ENCODE measurements around the gene LYST.

The LYST gene

DNA sequence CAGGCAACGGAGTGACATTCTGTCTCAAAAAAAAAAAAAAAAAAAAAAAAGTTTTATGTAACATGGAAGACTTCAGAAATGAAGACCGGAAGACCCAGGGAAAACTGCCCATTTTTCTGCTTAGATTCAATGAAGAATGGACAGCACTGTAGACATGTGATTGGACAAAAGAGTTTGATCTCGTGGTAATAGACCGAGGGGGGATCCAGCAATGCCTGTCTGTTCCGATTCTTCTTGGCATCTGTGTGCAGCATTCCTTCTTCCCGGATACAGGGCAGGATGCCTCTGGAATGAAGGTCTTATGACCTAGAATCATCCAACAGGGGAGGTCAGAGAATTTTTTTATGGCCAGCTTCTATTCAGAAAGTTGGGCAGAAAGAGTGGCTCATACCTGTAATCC lies 5.6 kb upstream of the LYST start:
- no peaks in the 10 kb centered on the region for H4K20me1 ChIP-seq (ENCODE audit: control insufficient read depth, insufficient read depth, low read depth, low read length)
- no peaks in the 10 kb centered on the region for H3K79me2 ChIP-seq (ENCODE audit: control insufficient read depth, low read length)
- no peaks in the 10 kb centered on the region for H3K27me3 ChIP-seq (ENCODE audit: control insufficient read depth, low read length)
- no peaks in the 10 kb centered on the region for H3K9me3 ChIP-seq (ENCODE audit: control insufficient read depth, insufficient read depth, low read length)
- H3K27ac ChIP-seq (ENCODE audit: low read depth, low read length), result no peak overlapping the region
- H3K9me2 ChIP-seq (replicated peaks; ENCODE audit: control insufficient read depth, low read length), result no peaks in the 10 kb centered on the region
- peaks cover 20% of the 10 kb centered on the region for H3K4me1 ChIP-seq (ENCODE audit: control insufficient read depth, low read length)
- H3K4me3 ChIP-seq (ENCODE audit: low read length), result no peak overlapping the region
- TF ChIP-seq, protein P1, sequence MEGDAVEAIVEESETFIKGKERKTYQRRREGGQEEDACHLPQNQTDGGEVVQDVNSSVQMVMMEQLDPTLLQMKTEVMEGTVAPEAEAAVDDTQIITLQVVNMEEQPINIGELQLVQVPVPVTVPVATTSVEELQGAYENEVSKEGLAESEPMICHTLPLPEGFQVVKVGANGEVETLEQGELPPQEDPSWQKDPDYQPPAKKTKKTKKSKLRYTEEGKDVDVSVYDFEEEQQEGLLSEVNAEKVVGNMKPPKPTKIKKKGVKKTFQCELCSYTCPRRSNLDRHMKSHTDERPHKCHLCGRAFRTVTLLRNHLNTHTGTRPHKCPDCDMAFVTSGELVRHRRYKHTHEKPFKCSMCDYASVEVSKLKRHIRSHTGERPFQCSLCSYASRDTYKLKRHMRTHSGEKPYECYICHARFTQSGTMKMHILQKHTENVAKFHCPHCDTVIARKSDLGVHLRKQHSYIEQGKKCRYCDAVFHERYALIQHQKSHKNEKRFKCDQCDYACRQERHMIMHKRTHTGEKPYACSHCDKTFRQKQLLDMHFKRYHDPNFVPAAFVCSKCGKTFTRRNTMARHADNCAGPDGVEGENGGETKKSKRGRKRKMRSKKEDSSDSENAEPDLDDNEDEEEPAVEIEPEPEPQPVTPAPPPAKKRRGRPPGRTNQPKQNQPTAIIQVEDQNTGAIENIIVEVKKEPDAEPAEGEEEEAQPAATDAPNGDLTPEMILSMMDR (IDR thresholded peaks at IDR 0.05; ENCODE audit: low read depth, low read length, poor library complexity, severe bottlenecking), result no peak
- TF ChIP-seq EZH2phosphoT487 (IDR thresholded peaks at IDR 0.05; ENCODE audit: borderline replicate concordance, low read length), result no peak
- H3K4me2 ChIP-seq (ENCODE audit: low read length), result no peak overlapping the region
- no peaks in the 10 kb centered on the region for H3K36me3 ChIP-seq (ENCODE audit: control insufficient read depth, low read length)
- peaks cover 8% of the 10 kb centered on the region for H3F3A ChIP-seq (ENCODE audit: control insufficient read depth, insufficient read depth)

DNA sequence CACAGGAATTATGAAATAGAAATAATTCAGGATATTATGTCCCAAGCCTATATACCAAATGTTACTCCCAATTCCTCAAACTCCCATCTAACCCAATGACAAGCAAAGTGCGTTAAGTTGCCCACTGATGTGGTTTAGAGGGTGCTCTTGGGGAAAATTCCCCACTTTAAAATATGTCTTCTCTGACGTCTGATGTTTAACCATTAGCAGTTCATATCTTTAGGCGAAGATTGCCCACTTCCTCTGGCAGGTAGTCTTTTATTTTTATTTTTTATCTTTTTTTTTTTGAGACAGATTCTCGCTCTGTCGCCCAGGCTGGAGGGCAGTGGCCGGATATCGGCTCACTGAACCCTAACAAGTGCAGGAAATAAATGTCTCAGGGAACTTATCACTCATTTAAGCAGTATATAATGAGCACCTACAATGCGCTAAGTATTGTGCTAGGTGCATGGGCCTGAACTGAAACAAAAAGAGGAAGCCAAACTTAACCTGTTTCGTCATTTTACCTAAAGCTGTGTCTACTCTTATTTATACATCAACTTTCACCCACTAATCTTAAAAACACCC lies 1.3 kb upstream of the LYST start:
- Histone ChIP-seq H3K4me2 (ENCODE audit: low read length) (peak overlapping the region; percentile 100), H3K4me3 (ENCODE audit: low read length) (peak overlapping the region; percentile 86)

DNA sequence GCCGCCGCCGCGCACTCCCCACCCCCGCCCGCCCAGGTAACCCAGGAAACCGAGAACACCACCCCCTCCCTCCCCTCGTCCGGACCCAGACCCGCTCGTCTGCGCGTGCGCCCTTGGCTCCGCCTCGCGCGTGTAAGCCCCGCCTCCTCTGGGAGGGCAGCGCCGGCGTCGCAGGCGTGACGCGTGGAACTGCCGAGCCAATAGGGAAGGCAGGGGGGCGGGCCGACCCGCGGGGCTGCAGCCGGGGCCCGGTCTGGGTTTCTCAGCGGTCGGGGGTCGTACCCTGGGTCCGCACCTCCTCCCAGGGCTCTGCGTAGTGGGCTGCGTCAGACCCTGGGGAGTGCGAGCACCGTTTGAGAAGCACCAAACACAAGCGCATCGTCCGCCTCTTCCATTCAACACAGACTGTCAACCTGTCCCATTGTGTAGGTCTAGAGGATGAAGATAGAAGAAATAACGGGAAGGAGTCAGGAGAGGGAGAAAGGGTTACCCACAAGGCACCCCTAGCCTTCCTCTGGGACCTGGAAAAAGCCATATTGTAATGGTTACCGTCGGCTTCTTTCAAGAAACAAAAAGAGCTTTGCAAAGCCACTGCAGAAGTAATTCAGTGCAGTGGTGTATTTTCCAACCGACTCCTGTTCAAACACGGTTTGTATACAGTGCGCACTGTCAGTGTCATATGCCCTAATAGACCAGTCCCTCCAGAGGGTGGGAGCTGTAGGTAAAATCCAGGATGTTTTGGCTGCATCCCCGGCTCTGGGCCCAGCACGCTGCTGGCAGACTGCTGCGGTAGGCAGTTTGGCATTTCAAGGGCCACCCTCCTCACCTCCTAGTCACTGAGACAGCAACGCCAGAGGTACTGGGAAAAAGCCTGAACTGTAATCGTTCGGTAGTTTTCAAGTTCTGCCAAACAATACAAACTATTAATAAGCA lies 473 bp upstream of the LYST start:
- peaks cover 7% of the 10 kb centered on the region for H3K79me2 ChIP-seq (ENCODE audit: control insufficient read depth, low read length)
- no peaks in the 10 kb centered on the region for H4K20me1 ChIP-seq (ENCODE audit: control insufficient read depth, insufficient read depth, low read depth, low read length)
- no peaks in the 10 kb centered on the region for H3K9me2 ChIP-seq (replicated peaks; ENCODE audit: control insufficient read depth, low read length)
- peaks cover 16% of the 10 kb centered on the region for H3F3A ChIP-seq (ENCODE audit: control insufficient read depth, insufficient read depth)
- H3K27ac ChIP-seq (ENCODE audit: low read depth, low read length), result peak overlapping the region; percentile 78
- peak overlapping the region; percentile 86 for H3K4me3 ChIP-seq (ENCODE audit: low read length)
- peak overlapping the region; percentile 100 for H3K4me2 ChIP-seq (ENCODE audit: low read length)
- peaks cover 27% of the 10 kb centered on the region for H3K4me1 ChIP-seq (ENCODE audit: control insufficient read depth, low read length)
- H3K36me3 ChIP-seq (ENCODE audit: control insufficient read depth, low read length), result no peaks in the 10 kb centered on the region
- H3K9me3 ChIP-seq (ENCODE audit: control insufficient read depth, insufficient read depth, low read length), result no peaks in the 10 kb centered on the region
- H3K27me3 ChIP-seq (ENCODE audit: control insufficient read depth, low read length), result peaks cover 2% of the 10 kb centered on the region; the same call in 1 of the 2 replicates
- TF ChIP-seq, protein P1 (IDR thresholded peaks at IDR 0.05; ENCODE audit: low read depth, low read length, poor library complexity, severe bottlenecking), result no peak
- no peak for TF ChIP-seq EZH2phosphoT487 (IDR thresholded peaks at IDR 0.05; ENCODE audit: borderline replicate concordance, low read length)

More for the DNA sequence above, 1.3 kb upstream of the LYST start:
- Histone ChIP-seq H3K9me2 (replicated peaks; ENCODE audit: control insufficient read depth, low read length) (no peaks in the 10 kb centered on the region), H3K79me2 (ENCODE audit: control insufficient read depth, low read length) (peaks cover 7% of the 10 kb centered on the region), H3K4me1 (ENCODE audit: control insufficient read depth, low read length) (peaks cover 27% of the 10 kb centered on the region), H3K27ac (ENCODE audit: low read depth, low read length) (peak overlapping the region; percentile 78), H4K20me1 (ENCODE audit: control insufficient read depth, insufficient read depth, low read depth, low read length) (no peaks in the 10 kb centered on the region), H3K27me3 (ENCODE audit: control insufficient read depth, low read length) (peaks cover 2% of the 10 kb centered on the region; the same call in 1 of the 2 replicates), H3K36me3 (ENCODE audit: control insufficient read depth, low read length) (no peaks in the 10 kb centered on the region), H3F3A (ENCODE audit: control insufficient read depth, insufficient read depth) (peaks cover 16% of the 10 kb centered on the region), H3K9me3 (ENCODE audit: control insufficient read depth, insufficient read depth, low read length) (no peaks in the 10 kb centered on the region)
- TF ChIP-seq, protein P1 (IDR thresholded peaks at IDR 0.05; ENCODE audit: low read depth, low read length, poor library complexity, severe bottlenecking), result no peak
- TF ChIP-seq EZH2phosphoT487 (IDR thresholded peaks at IDR 0.05; ENCODE audit: borderline replicate concordance, low read length), result no peak

All from DOHH2 (cell line).